Measurements from ENCODE around the gene FIG4.
"Not testable (repeated sequence)": the region's sequence is repeated elsewhere in the genome, so short reads cannot be mapped to it uniquely, and the experiment has no call there.

Gene FIG4

DNA sequence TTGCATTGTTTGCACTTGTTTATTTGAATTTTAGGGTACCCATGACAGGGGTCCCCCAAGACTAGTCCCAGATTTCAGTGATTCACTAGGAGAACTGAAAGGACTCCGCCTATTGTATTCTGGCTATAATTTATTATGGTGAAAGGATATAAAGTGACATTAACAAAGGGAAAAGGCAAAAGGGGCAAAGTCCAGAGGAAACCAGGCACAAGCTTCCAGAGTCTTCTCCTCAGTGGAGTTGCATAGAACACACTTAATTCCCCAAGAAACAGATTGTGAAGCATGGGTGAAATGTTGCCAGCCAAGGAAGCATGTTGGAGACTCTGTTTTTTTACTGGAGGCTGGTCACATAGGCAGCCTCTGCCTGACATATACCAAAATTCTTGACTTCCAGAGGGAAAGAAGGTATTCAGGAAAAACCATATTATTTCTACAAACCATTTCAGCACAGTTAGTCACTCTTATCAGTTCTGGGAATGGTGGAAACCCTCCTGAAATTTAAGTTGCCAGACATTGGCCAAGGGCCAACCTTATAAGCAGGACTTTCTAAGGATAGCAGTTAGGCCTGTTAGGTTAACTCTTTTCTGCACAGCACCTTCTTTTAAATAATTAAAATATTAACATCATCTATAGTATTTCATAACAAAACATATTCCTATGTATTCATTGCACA lies 71.8 kb downstream of the FIG4 start:
- DNase-seq = no peak

DNA sequence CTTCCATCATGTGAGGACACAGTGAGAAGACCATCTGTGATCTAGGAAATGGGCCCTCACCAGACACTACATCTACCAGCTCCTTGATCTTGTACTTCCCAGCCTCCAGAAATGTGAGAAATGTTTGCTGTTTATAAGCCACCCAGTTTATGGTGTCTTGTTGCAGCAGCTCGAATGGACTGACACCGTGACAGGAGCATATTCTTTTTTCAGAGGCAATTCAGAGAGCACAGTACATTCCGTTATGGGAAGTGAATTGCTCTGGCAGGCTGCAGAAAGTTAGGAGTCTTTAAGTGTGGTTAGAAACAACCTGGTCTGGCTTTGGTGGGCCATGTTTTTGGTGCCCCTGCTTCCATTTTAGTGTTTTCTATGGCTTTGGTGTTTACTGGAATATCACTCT lies 75.1 kb downstream of the FIG4 start:
- no peak for DNase-seq

- DNase-seq = no peak
Observed at GRCh38 chr6:109767961-109768360, 76.9 kb downstream of the FIG4 start.

DNA sequence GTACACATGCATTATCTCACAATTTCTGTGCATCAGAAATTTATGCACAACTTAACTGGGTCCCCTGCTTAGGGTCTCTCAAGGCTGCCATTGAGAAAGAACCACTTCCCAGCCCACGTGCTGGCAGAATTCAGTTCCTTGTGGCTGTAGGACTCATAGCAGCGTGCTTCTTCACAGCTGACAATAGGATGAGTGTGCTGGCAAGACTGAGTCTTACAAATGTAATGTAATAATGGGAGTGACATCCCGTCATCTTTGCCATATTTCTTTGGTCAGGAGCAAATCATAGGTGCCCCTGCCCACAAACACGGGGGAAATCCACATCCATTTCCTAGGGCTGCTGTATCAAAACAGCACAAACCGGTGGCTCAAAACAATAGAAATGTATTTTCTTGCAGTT lies 77.4 kb downstream of the FIG4 start:
- DNase-seq = no peak

- DNase-seq = no peak
Observed at GRCh38 chr6:109769213-109769612, 78.1 kb downstream of the FIG4 start.

GRCh38 chr6:109770047-109770446 lies 79.0 kb downstream of the FIG4 start:
- DNase-seq = no peak

DNA sequence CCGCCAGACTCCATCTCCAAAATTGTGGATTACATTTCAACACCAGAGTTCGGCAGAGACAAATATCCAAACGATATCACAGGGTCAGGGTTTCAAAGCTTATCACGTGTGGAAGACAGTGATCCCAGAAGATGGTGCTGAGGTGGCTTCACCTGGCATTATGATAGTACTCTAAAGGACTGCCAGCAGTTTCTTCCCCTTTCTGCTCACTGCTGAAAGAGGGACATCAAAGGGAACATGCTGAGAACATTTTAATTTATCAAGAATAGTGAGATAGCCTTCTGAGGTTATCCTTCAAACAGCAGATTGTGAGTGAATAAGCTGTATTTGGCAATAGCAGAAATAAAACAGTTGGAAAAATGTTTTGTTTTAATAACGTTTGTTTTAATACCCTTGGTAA lies 79.7 kb downstream of the FIG4 start:
- no peak for DNase-seq

DNA sequence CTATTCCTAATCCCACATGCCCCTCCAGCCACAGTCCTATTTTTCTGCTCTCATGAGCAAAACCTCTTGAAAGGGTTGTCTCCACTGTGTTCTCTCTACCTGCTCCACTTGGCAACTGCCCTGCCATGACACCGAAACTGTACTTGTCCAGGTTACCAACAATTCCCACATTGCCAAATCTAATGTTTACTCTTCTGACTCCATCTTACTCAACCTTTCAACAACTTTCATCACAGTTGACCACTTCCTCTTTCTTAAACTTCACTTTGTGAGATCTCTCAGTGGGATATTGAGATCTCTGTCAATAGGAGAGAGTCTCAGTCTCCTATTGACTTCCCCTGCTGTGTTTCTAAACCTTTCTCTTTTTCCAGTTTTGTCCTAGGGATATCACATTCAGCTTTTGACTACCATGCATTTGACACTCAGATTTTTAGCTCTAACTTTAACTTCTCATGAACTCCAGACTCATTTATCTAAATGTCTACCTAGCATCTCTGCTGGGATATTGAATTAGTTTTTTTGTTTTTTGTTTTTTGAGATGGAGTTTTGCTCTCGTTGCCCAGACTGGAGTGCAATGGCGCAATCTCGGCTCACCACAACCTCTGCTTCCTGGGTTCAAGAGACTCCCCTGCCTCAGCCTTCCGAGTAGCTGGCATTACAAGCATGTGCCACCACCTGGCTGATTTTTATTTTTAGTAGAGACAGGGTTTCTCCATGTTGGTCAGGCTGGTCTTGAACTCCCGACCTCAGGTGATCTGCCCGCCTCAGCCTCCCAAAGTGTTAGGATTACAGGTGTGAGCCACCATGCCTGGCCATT lies 81.1 kb downstream of the FIG4 start:
- DNase-seq = not testable (repeated sequence)

DNA sequence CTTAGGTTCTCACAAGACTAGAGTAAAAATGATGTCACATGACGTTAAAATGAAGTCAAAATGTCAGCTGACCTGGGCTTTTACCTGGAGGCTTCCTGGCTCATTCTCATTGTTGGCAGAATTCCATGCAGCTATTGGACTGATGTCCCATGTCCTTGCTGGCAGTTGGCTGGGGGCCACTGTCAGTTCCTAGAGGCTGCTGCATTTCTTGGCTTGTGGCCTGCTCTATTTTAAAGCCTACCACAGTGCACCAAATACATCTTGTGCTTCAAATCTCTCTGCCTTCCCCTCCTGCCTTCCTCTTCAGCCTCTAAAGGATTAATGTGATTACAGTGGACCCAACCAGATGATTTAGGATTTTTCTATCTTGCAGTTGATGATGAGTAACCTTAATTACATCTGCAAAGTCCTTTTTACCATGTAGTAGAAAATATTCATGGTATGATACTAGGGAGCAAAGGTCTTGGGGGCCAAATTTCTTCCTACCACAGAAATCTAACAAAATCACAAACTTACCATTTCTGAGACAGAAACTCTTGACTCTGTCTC lies 81.9 kb downstream of the FIG4 start:
- DNase-seq = no peak

GRCh38 chr6:109781001-109781400 lies 89.9 kb downstream of the FIG4 start:
- DNase-seq = no peak

DNA sequence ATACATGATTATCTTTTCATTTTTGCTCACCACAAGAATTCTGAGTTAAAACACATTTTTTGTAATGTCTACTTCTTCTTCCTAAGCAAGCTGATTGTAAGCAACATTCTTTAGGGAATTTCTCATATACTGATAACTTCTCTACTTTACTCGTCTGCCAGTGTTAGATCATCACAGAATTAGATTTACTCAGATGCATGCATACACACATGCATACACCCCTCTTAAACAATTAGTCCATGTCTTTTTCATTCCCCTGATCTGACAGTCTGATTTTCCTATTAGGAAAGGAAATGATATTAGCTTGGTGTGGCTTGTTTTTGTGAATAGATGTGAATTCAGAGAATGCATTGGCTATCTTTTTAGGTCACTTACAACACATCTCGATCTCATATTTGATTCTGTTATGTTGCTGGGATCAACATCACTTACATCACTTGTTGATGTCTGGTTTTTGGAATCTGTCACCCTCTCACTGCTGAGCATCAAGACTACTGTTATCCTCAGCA lies 91.4 kb downstream of the FIG4 start:
- no peak for DNase-seq

DNA sequence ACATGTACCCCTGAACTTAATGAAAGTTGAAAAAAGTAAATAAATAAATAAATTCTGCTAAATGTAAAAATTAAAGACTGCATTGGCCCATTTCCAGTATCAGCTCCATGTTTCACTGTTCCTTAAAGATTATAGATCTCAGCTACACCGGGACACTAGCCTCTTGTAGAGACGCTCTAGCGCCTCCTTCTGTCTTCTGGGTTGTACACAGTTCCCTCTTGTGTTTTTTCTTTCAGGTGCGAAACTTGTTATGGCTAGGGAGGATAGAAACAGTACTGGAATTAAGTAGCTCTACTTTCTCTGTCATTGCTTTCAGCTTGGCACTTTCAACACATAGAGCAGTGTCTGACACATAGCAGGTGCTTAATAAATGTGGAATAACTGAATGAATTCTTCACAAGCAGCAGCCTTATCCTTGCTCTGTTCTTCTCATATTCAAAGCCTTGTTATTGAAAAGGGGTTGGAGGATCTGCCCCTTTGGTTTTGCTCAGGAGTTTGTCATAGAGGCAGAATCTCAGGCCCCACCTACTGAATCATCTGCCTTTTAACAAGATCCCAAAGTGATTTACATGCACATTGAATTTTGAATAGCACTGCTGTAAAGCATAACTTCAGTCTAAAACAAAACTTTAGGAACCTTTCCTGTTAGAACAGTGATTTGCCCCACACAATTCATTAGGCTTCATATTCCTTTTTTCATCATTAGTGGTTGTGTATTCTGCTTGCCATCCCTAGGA lies 92.3 kb downstream of the FIG4 start:
- peak; percentile 1 for DNase-seq

DNA sequence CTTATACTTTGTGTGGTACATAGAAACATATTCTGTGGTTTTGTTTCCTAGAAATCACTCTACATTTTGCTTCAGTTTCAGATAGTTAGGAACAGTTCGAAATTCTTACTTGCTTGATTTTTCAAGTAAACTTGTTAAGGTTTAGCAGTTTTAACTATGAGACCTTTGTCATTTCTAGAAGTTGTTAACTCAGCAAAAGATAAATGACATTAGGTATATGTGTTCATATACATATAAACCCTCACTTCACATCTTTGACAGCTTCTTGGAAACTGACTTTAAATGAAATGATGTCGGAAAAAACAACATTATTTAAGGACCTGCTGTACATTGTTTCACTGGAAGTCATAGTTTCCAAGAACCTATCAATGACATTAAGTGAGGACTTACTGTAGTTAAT lies 96.2 kb downstream of the FIG4 start:
- DNase-seq = no peak

- DNase-seq = no peak
Observed at GRCh38 chr6:109788687-109789086, 97.6 kb downstream of the FIG4 start.

DNA sequence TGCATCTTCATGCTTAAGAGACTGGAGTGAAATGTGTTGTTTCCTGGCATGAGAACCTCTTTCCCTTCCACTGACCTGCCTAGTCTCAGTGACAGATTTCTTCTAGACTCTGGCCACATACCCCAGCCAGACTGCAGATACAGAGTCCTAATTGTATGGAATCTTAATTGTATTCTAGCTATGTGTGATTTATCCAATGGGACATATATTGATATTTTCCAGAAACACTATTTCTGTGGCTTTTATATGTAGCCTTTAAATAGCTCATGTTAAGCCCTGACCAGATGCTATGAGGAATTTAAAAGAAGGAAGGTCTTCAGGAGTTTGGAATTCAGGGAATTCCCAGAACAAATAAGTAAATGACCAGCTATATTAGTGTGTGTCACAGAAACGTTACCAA lies 99.0 kb downstream of the FIG4 start:
- DNase-seq = no peak

GRCh38 chr6:109791301-109791700 lies 100.2 kb downstream of the FIG4 start:
- no peak for DNase-seq

DNA sequence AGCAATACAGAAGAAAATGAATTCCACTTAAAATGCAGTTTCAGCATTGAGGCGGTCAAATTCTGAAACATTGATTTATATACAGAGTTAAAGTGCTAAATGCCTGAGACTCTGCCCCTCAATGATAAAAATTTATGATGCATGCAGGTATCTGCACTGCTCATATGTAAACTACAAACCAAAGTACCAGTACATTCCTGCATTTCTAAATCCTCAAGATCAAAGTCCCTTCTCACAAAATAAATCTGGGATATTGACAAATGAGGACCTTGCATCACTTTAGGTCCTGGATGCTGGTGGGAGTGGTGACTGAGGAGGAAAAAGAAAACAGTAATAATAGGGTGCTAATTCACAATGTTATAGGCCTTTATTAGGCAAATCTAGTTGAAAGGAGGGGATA lies 101.9 kb downstream of the FIG4 start:
- DNase-seq = no peak

- no peak for DNase-seq
Observed at GRCh38 chr6:109793792-109794191, 102.7 kb downstream of the FIG4 start.

DNA sequence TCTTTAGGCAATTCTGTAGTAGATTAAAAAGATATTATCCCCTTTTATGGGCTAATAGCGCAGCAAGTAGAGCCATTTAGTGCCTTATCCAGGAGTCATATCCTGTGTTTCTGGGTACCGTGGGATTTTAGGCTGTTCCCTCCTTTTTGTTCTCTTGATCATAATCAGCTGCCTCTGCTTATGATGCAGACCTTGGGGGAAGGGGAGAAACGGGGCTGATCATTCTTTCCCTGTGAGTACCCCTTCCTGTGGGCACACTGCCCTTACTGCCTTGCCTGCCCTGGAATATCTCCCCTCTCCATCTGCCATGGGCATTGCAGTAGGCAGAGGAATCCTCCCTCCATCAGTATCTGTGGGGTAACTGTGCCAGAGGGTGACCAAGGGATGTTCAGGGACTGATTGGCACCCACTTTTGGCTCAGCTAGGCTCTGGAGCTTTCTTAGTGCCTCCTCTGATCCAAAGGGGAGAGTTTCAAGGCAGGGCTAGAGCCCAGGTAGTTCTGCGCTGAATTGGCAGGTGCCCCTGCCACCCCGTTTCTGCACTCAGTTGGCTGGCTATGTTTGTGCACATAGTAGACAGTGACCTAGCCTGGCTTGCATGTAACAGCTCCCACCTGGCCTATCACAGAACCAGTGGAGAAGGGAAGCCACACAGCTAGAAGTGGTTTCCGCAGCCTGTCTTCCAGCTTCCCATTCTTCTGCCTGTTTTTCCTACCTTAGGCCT lies 103.3 kb downstream of the FIG4 start:
- no peak for DNase-seq

DNA sequence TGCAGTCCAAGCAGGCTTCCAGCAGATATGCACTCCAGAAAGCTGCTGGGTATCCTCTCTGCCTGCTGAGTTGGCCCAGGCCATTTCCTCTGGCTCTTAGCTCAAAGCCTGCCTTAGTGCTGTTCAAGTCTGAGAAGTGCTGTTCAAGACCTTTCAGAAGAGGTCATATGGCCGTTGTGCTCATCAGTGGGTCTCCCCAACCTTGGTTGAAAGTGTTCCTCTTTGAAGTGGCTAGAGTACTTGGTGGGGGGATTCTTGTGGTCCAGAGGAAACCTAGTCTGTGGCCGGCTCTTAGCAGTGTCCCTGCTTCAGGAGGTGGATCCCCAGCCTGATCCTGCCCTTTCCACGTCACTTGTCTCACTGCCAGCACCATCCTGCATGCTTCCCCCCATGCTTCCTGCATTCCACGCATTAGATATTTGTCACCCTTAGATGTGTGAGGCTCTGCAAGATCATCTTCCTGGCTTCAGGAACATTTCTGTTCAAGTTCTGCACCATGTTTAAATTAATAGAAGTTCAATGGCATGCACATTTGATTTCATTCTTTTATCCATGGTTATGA lies 105.0 kb downstream of the FIG4 start:
- no peak for DNase-seq

- DNase-seq = no peak
Observed at GRCh38 chr6:109799129-109799528, 108.0 kb downstream of the FIG4 start.

GRCh38 chr6:109799664-109800063 lies 108.6 kb downstream of the FIG4 start:
- no peak for DNase-seq
